Thyroid gland (tissue), 4 donors: ENCODE measurements around the gene TSPAN32. TPM values are rescaled to one million over a fixed set of nuclear protein-coding genes. Genes with fewer than 3 reads are reported as not detected.

Source experiments
- DNase-seq, 2 donors: peaks; one replicate each; pipeline ENCODE4 v3.0.0-alpha.2; 2019
- H3K27ac ChIP-seq, 3 donors: fragments of 200-600 bp; sonication (generic); 1 replicate in 2 of 3; 2 replicates in 1 of 3; pipeline ENCODE4 v1.5.1; 2016 to 2019; ENCODE audit warnings: mild to moderate bottlenecking in 1 of 3, moderate library complexity in 1 of 3
- H3K27me3 ChIP-seq: fragments of 200-600 bp; sonication (generic); one replicate; pipeline ENCODE4 v1.5.1; 2019
- H3K36me3 ChIP-seq, 2 donors: fragments of 200-600 bp; sonication (generic); one replicate each; pipeline ENCODE4 v1.5.1; 2016 to 2019
- H3K4me1 ChIP-seq, 2 donors: fragments of 200-600 bp; sonication (generic); one replicate each; pipeline ENCODE4 v1.5.1; 2017 to 2019
- H3K4me3 ChIP-seq, 3 donors: fragments of 200-600 bp; sonication (generic); replicated peaks in 1 of 3; 1 replicate in 2 of 3; 2 replicates in 1 of 3; pipeline ENCODE4 v1.5.1; 2016; ENCODE audit warnings: mild to moderate bottlenecking in 1 of 3
- H3K9me3 ChIP-seq: fragments of 200-600 bp; sonication (generic); one replicate; pipeline ENCODE4 v1.5.1; 2017
- POLR2A ChIP-seq, 2 donors: fragments of 450-650 bp; IDR thresholded peaks; one replicate each; pipeline ENCODE4 v1.6.1; 2017; ENCODE audit warnings: antibody characterized with exemption in 2 of 2, mild to moderate bottlenecking in 2 of 2, moderate library complexity in 1 of 2
- WGBS, 2 donors: methylation state at CpG; one replicate each; pipeline ENCODE4 v1.1.5; 2017; 5-methylcytosine and 5-hydroxymethylcytosine counted together
- intact Hi-C: fragments of 100-400 bp; cut with DNase I; formaldehyde crosslinking; loops from one replicate; pipeline ENCODE4 v1.15.1; 2023
- total RNA-seq, 4 donors: library from RNA; depleted of rRNA; stranded (reverse); fragments of >200 nt; gene quantifications; one replicate each; pipeline ENCODE4 v1.2.3, GENCODE V29; 2016
- TF ChIP-seq, protein P1 (sequence below), 6 experiments: fragments of 200-600 bp in 3 of 6; fragments of 450-650 bp in 3 of 6; sonication (generic) in 3 of 6; IDR thresholded peaks; one replicate each; pipeline ENCODE4 v1.5.1; 2016 to 2019; ENCODE audit warnings: antibody characterized with exemption in 6 of 6, mild to moderate bottlenecking in 2 of 6, inconsistent platforms in 1 of 6, moderate library complexity in 1 of 6

The TSPAN32 gene
- total RNA-seq, 4 donors from 2014 or later, result 0.33 to 0.45 TPM; not detected in 2

GRCh38 chr11:2272946-2273280, 28.9 kb upstream of the TSPAN32 start:
- peak overlapping the region in 1 of 3 donors; percentile 47 for H3K27ac ChIP-seq
- H3K4me3 ChIP-seq, result no peak overlapping the region
- no peaks in the 10 kb centered on the region for H3K36me3 ChIP-seq
- no peak for DNase-seq
- TF ChIP-seq, protein P1, sequence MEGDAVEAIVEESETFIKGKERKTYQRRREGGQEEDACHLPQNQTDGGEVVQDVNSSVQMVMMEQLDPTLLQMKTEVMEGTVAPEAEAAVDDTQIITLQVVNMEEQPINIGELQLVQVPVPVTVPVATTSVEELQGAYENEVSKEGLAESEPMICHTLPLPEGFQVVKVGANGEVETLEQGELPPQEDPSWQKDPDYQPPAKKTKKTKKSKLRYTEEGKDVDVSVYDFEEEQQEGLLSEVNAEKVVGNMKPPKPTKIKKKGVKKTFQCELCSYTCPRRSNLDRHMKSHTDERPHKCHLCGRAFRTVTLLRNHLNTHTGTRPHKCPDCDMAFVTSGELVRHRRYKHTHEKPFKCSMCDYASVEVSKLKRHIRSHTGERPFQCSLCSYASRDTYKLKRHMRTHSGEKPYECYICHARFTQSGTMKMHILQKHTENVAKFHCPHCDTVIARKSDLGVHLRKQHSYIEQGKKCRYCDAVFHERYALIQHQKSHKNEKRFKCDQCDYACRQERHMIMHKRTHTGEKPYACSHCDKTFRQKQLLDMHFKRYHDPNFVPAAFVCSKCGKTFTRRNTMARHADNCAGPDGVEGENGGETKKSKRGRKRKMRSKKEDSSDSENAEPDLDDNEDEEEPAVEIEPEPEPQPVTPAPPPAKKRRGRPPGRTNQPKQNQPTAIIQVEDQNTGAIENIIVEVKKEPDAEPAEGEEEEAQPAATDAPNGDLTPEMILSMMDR (IDR thresholded peaks at IDR 0.05), result no peak
- no peak for TF ChIP-seq POLR2A (IDR thresholded peaks at IDR 0.05)
- 92 to 93% methylated on average over 7 of the region's 7 CpGs for WGBS, 2 donors
- H3K4me1 ChIP-seq, result peaks cover 7 to 40% of the 10 kb centered on the region in 2 donors
- H3K27me3 ChIP-seq, result no peaks in the 10 kb centered on the region
- intact Hi-C loops, result no loop called here
- no peaks in the 10 kb centered on the region for H3K9me3 ChIP-seq

DNA sequence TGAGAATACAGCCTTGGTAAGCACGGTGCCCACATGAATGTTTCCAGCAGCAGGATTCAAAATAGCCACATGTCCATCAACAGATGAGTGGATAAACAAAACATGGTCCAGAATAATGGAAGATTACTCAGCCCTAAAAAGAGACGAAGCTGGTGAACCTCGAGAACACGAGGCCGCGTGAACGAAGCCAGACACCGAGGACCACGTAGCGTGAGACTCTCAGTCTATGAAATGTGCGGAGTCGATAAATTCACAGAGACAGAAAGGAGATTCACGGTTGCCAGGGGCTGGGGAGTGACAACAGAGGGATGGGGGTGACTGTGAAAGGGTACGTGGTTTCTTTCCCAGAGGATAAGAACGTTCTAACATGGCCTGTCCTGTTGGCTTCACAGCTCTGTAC, 28.5 kb upstream of the TSPAN32 start:
- Histone ChIP-seq H3K27me3 (no peaks in the 10 kb centered on the region), H3K4me3 (no peak overlapping the region), H3K27ac (peak overlapping the region in 2 of 3 donors; percentile 47 to 50), H3K4me1 (peaks cover 7 to 40% of the 10 kb centered on the region in 2 donors), H3K9me3 (no peaks in the 10 kb centered on the region), H3K36me3 (no peaks in the 10 kb centered on the region)
- intact Hi-C loops, result no loop called here
- TF ChIP-seq, protein P1 (IDR thresholded peaks at IDR 0.05), result no peak
- TF ChIP-seq POLR2A (IDR thresholded peaks at IDR 0.05), result no peak
- 89 to 93% methylated on average over 15 of the region's 15 CpGs for WGBS, 2 donors
- no peak for DNase-seq

- H3K9me3 ChIP-seq, result no peaks in the 10 kb centered on the region
- H3K4me1 ChIP-seq, result peaks cover 7 to 35% of the 10 kb centered on the region in 2 donors
- no peaks in the 10 kb centered on the region for H3K27me3 ChIP-seq
- TF ChIP-seq, protein P1 (IDR thresholded peaks at IDR 0.05), result no peak
- TF ChIP-seq POLR2A (IDR thresholded peaks at IDR 0.05), result peak in 1 of 2 donors; percentile 10
- peak; percentile 85 for DNase-seq
- no peak overlapping the region for H3K4me3 ChIP-seq
- WGBS, 2 donors, result 50 to 59% methylated on average over 12 of the region's 12 CpGs
- intact Hi-C loops, result no loop called here
- no peaks in the 10 kb centered on the region for H3K36me3 ChIP-seq
- H3K27ac ChIP-seq, result peak overlapping the region; percentile 47 to 63 (median 50)
These were observed 28.0 kb upstream of the TSPAN32 start for GRCh38 chr11:2273771-2274170.

GRCh38 chr11:2275334-2276279, 26.2 kb upstream of the TSPAN32 start:
- Histone ChIP-seq H3K27me3 (no peaks in the 10 kb centered on the region), H3K36me3 (no peaks in the 10 kb centered on the region), H3K9me3 (no peaks in the 10 kb centered on the region), H3K4me1 (peaks cover 4 to 18% of the 10 kb centered on the region in 2 donors), H3K27ac (no peak overlapping the region), H3K4me3 (no peak overlapping the region)
- intact Hi-C loops, result no loop called here
- TF ChIP-seq, protein P1 (IDR thresholded peaks at IDR 0.05), result no peak
- TF ChIP-seq POLR2A (IDR thresholded peaks at IDR 0.05), result no peak
- no peak for DNase-seq
- WGBS, 2 donors, result 94 to 95% methylated on average over 28 of the region's 30 CpGs
